ENCODE measurements around the gene SSBP3.

SSBP3 gene

DNA sequence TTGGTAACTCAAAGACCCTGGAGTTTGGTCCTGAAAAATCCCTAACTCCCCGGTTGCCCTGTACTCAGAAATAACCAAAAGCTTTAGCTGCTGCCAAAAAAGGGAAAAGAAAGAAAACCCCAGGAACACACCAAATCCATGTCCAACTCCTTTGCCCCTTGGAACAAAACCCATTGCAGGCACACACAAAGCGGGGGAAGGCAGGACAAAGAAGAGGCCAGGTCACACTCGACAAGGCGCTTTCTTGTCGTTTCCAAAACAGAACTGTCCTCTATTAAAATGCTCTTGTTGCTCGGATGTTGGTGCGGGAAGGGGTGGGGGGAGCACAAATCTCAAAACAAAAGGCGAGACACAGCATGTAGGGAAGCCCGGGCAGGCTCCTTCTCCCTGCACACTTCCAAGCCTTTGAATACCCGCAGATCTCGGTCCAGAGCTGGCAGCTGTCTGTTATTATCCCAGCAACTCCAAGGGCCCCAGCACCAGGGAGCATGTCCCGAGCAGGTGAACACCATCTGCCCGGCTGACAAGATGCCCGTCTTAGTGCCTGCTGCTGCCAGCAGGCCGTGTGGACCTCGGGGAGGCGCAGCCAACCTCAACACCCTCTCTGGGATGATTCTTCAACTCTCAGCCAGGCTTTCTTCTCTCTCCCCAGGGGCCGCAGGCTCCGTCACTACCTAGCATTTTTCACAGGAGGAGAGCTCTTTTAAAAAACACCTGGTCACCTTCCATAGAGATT lies 96.4 kb downstream of the SSBP3 start:
- TF ChIP-seq GABPA (IDR thresholded peaks at IDR 0.05; ENCODE audit: low read depth), result no peak
- TF ChIP-seq, protein P1, sequence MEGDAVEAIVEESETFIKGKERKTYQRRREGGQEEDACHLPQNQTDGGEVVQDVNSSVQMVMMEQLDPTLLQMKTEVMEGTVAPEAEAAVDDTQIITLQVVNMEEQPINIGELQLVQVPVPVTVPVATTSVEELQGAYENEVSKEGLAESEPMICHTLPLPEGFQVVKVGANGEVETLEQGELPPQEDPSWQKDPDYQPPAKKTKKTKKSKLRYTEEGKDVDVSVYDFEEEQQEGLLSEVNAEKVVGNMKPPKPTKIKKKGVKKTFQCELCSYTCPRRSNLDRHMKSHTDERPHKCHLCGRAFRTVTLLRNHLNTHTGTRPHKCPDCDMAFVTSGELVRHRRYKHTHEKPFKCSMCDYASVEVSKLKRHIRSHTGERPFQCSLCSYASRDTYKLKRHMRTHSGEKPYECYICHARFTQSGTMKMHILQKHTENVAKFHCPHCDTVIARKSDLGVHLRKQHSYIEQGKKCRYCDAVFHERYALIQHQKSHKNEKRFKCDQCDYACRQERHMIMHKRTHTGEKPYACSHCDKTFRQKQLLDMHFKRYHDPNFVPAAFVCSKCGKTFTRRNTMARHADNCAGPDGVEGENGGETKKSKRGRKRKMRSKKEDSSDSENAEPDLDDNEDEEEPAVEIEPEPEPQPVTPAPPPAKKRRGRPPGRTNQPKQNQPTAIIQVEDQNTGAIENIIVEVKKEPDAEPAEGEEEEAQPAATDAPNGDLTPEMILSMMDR (IDR thresholded peaks at IDR 0.05; ENCODE audit: insufficient read depth, low read length), result no peak
- TF ChIP-seq, protein P2, sequence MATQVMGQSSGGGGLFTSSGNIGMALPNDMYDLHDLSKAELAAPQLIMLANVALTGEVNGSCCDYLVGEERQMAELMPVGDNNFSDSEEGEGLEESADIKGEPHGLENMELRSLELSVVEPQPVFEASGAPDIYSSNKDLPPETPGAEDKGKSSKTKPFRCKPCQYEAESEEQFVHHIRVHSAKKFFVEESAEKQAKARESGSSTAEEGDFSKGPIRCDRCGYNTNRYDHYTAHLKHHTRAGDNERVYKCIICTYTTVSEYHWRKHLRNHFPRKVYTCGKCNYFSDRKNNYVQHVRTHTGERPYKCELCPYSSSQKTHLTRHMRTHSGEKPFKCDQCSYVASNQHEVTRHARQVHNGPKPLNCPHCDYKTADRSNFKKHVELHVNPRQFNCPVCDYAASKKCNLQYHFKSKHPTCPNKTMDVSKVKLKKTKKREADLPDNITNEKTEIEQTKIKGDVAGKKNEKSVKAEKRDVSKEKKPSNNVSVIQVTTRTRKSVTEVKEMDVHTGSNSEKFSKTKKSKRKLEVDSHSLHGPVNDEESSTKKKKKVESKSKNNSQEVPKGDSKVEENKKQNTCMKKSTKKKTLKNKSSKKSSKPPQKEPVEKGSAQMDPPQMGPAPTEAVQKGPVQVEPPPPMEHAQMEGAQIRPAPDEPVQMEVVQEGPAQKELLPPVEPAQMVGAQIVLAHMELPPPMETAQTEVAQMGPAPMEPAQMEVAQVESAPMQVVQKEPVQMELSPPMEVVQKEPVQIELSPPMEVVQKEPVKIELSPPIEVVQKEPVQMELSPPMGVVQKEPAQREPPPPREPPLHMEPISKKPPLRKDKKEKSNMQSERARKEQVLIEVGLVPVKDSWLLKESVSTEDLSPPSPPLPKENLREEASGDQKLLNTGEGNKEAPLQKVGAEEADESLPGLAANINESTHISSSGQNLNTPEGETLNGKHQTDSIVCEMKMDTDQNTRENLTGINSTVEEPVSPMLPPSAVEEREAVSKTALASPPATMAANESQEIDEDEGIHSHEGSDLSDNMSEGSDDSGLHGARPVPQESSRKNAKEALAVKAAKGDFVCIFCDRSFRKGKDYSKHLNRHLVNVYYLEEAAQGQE (IDR thresholded peaks at IDR 0.05; ENCODE audit: insufficient replicate concordance, low read depth), result no peak
- TF ChIP-seq POLR2AphosphoS5 (IDR thresholded peaks at IDR 0.05; ENCODE audit: low read depth), result no peak
- no peak for TF ChIP-seq SPI1 (IDR thresholded peaks at IDR 0.05; ENCODE audit: borderline replicate concordance, low read depth)
- Histone ChIP-seq H3K27ac (replicated peaks) (no peak overlapping the region), H3K27me3 (ENCODE audit: insufficient read depth, poor library complexity, severe bottlenecking) (no peaks in the 10 kb centered on the region), H3K4me3 (replicated peaks; ENCODE audit: insufficient read depth, low read length) (no peak overlapping the region)
- DNase-seq (ENCODE audit: low read depth in 1 of 2, low spot score in 1 of 2), result no peak

DNA sequence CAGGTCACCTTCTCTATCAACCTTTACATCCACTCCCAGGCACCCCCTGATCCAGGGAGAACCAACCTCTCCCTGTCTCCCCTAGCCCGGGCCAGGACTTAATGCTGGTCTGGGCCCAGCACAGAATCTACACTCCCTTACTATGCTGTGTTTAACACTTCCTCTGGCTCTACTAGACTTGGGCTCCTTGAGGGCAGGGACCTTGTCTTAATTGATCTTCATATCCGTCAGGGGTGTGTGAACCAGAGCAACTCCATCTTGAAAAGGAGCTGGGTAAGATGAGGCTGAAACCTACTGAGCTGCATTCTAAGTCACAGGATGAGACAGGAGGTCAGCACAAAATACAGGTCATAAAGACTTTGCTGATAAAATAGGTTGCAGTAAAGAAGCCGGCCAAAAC lies 98.9 kb downstream of the SSBP3 start:
- Histone ChIP-seq H3K27me3 (ENCODE audit: insufficient read depth, poor library complexity, severe bottlenecking) (no peaks in the 10 kb centered on the region), H3K27ac (replicated peaks) (no peak overlapping the region), H3K4me3 (replicated peaks; ENCODE audit: insufficient read depth, low read length) (no peak overlapping the region)
- TF ChIP-seq, protein P1 (IDR thresholded peaks at IDR 0.05; ENCODE audit: insufficient read depth, low read length), result no peak
- TF ChIP-seq SPI1 (IDR thresholded peaks at IDR 0.05; ENCODE audit: borderline replicate concordance, low read depth) (no peak), POLR2AphosphoS5 (IDR thresholded peaks at IDR 0.05; ENCODE audit: low read depth) (no peak), GABPA (IDR thresholded peaks at IDR 0.05; ENCODE audit: low read depth) (no peak)
- TF ChIP-seq, protein P2 (IDR thresholded peaks at IDR 0.05; ENCODE audit: insufficient replicate concordance, low read depth), result no peak
- no peak for DNase-seq (ENCODE audit: low read depth in 1 of 2, low spot score in 1 of 2)

DNA sequence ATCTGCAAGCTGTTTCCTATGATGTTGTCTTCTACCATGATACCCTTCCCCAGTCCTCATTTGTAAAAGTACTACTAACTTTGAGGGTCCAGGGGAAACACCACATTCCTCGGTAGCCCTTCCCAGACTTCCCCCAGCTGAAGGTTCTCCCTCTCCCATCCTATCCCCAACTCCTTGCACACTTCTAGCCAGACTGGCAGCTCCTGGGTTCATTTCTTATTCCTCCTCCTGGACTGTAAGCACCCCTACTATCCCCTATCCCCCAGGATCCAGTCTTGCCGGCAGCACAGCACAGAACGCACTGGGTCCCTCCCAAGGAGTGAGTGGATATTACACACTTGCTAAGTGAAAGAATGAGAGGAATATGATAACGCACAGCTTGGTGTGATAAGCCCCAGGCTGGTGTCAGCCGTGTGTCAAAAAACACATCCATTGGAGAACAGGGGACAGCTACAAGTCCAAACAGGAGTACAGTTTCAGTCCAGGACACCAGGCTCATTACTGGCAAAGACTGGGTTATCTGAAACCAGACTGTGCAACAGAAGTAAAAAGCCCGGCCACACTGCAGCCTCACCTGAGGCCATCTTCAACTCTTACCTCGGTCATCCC lies 100.2 kb downstream of the SSBP3 start:
- H3K27ac ChIP-seq (replicated peaks), result no peak overlapping the region

More for the DNA sequence above, 100.2 kb downstream of the SSBP3 start:
- TF ChIP-seq POLR2AphosphoS5 (IDR thresholded peaks at IDR 0.05; ENCODE audit: low read depth) (no peak), GABPA (IDR thresholded peaks at IDR 0.05; ENCODE audit: low read depth) (no peak), SPI1 (IDR thresholded peaks at IDR 0.05; ENCODE audit: borderline replicate concordance, low read depth) (no peak)
- TF ChIP-seq, protein P2 (IDR thresholded peaks at IDR 0.05; ENCODE audit: insufficient replicate concordance, low read depth), result no peak
- TF ChIP-seq, protein P1 (IDR thresholded peaks at IDR 0.05; ENCODE audit: insufficient read depth, low read length), result no peak
- Histone ChIP-seq H3K4me3 (replicated peaks; ENCODE audit: insufficient read depth, low read length) (no peak overlapping the region), H3K27me3 (ENCODE audit: insufficient read depth, poor library complexity, severe bottlenecking) (no peaks in the 10 kb centered on the region)
- DNase-seq (ENCODE audit: low read depth in 1 of 2, low spot score in 1 of 2), result no peak

All from HL-60 (cell line).